COLO668 (cell line): ENCODE measurements around the gene SPDYE2B.
"Not testable (repeated sequence)": the region's sequence is repeated elsewhere in the genome, so short reads cannot be mapped to it uniquely, and the experiment has no call there.

Source experiments
- DNase-seq: peaks from one replicate; lab custom pipeline; 2025; ENCODE audit not compliant: unreplicated experiment; lab: John Stamatoyannopoulos, UW

SPDYE2B gene

GRCh38 chr7:102638848-102639247, 11.3 kb upstream of the SPDYE2B start:
- DNase-seq: not testable (repeated sequence)

DNA sequence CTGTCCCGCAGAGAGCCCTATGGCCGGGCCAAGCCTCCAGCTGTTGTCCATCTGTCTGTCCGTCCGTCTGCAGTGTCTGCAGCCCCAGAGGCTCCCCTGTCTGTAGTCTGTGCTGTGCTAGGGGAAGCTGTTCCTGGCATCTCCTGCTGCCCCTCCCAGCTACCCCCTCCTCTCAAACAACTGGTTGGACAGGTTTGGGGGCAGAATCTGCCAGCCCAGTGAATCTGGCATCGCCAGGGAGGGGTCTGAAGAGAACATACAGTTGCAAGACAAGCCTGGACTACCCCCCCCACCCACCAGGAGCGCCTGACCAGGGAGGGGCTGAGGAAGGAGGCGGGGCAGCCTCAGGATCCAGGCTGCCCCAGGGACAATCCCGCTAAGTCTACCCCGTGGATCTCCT, 7.4 kb upstream of the SPDYE2B start, which contains the start of gene UPK3BL1:
TSS of gene UPK3BL1 (minus strand) at position 101 of the 400 bp plus-strand sequence. CDS start at position 51, 50 bp downstream.
- DNase-seq: not testable (repeated sequence)

DNA sequence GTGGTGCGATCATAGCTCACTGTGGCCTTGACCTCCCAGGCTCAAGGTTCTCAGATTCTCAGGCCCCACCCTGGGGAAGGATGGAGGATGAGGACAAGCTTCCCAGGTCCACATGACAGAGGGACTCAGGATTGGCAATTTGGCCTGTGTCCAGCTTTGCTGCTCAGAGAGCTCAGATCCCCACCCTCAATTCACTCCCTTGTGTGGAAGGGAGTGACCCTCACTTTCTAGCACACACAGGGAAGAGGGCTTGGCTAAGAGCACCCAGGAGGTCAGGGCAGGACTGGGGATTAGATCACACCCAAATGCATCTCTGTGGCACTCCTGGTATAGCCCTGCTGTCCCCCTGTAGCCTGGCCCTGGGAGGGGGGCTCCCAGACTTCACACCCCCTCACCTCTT, 6.7 kb upstream of the SPDYE2B start:
- not testable (repeated sequence) for DNase-seq

GRCh38 chr7:102647813-102648212, 2.3 kb upstream of the SPDYE2B start:
- DNase-seq: not testable (repeated sequence)

DNA sequence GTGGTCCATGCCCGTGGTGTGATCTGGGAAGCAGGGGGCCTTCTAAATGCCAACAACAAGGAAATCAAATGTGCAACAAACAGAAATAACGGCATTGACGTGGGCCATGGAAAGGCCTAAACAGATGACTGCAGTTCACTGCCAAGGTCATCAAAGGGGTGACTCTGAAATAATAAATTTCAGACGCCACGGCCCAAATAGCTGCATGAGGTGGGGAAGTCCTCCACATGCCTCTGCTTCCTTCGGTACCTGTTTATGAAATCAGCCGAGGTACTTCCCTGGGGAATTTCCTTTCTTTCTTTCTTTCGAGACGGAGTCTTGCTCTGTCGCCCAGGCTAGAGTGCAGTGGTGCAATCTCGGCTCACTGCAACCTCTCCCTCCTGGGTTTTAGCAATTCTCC, 14.6 kb downstream of the SPDYE2B start:
- not testable (repeated sequence) for DNase-seq

DNA sequence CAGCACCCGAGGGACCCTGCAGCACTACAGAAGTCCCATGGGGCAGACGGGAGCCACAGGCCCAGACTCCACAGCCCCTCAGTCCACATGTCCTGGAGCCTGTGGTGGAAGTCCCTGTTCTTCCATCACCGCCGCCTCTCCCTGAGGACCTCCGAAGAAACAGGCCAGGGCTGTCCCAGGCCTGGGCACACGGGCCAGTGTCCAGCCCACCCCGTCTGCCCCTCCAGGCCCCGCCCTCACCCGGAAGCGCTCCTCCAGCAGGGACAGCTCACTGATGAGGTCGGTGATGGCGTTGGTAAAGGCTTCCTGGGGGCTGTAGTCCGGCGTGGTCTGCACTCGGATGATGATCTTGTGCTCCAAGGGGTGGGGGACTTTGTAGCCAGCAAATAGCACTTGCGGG, 16.7 kb downstream of the SPDYE2B start:
- DNase-seq: not testable (repeated sequence)

DNA sequence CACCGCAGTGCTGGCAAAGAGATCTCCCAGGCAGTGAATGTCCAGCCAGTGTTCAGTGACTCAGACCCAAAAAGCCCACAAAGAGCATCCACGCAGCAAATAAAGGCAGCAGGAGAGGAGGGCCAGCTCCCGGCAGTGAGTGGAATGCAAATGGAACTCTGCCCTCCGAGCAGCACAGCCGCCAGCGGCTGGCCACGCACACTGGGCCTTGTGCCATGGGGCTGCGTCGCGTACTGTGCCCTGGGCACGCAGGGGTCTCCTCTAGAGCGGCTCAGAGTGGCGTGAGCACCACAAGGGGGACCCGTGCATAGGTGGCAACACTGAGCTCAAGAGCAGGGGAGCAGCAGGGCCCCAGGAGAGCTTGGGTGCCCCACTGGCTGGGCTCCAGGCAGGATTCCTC, 17.4 kb downstream of the SPDYE2B start:
- not testable (repeated sequence) for DNase-seq

GRCh38 chr7:102671166-102671955, 21.2 kb downstream of the SPDYE2B start, which contains the start of gene POLR2J2:
Gene POLR2J2 (minus strand): TSS chr7:102671663. CDS start chr7:102671601, 62 bp downstream.
- not testable (repeated sequence) for DNase-seq

GRCh38 chr7:102671956-102672307, 21.8 kb downstream of the SPDYE2B start:
- not testable (repeated sequence) for DNase-seq

DNA sequence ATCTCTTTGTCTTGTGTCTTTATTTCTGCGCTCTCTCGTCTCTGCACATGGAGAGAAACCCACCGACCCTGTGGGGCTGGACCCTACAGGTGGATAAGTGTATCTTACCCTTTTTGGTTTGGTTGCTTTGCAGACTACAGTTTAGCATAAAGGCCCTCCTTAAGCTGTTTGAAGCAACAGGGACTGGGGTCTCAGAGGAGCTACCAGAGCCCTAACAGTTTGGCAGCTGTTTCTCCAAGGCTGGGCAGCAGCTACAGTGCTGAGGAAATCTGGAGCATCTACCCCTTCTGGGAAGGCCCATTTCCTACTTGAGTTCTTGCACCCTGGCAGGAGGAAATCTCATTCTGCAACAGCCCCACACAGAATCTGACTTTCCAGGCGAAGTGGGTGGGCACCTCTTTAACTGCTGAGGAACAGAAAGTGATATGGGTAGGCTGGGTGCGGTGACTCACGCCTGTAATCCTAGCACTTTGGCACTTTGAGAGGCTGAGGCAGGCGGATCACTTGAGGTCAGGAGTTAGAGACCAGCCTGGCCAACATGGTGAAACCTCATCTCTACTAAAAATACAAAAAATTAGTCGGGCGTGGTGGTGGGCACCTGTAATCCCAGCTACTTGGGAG, 23.4 kb downstream of the SPDYE2B start:
- DNase-seq: not testable (repeated sequence)

DNA sequence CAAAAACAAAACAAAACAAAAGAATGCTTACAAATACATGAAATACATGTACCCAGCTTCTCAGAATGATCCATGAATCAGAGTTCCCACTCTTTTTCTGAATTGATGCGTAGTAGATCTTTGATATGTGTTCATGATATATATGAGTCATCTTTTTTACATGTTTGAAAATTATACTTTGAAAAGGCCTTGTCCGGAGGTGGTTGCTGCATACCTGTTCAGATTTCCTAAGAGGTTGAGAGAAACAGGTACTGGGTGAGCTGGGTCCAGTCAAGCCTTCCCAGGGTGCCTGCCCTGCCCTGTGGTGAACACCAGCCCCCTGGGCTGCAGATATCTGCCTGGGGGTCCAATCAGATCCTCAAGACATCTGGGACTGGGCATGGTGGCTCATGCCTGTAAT, 25.4 kb downstream of the SPDYE2B start:
- not testable (repeated sequence) for DNase-seq

GRCh38 chr7:102680780-102681179, 30.7 kb downstream of the SPDYE2B start:
- not testable (repeated sequence) for DNase-seq

DNA sequence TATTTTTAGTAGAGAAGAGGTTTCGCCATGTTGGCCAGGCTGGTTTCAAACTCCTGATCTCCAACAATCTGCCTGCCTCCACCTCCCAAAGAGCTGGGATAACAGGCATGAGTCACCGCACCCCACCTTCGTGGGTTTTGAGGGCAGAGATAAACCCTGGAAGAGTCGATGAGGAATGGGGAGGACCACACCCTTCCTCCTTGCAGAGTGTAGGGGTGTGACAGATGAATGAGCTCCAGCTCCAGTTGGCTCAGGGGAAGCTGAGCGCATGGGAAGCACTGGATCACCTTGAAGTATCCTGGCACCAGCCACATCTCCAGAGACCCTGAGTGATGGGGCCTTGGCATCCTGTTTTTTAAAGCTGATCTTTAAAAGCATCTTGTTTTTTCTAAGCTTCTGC, 32.4 kb downstream of the SPDYE2B start:
- DNase-seq: not testable (repeated sequence)

GRCh38 chr7:102688299-102689036, 38.3 kb downstream of the SPDYE2B start:
- not testable (repeated sequence) for DNase-seq

DNA sequence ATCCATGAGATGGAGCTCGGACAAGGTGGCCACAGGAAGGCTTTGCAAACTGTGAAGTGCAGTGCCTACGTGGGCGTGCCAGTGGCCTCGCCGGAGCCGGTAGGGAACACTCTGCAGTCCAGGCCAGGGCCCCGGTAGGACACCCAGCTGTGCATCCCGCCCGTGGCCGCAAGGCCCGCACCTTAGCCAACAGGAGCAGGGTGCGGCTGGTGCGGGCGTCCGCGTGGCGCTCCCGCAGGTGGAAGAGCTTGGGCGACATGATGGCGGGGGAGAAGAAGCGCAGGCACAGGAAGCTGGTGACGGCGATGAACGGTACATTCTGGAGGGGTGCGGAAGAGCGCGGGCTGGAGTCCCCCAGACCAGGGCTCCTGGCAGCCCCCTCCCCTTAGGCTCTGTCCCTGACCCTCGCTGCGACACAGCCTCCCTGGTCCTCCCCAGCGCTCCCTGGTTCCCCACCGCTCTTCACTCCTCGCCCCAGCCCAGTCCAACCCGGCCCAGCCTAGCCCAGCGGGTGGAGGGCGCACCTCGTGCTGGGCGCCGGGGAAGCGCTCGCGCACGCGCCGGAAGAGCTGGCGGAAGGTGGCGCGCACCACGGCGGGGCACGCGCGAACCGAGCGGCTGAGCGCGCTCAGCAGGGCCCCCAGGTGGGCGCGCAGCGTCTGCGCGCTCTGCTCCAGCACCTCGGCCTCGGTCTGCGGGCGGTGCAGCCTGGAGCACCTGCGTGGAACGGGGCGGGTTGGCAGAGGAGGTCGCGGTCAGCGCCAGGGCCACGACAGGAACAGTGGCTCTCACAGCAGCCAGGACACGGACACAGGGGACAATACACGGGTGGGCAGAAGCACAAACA, 39.5 kb downstream of the SPDYE2B start:
- not testable (repeated sequence) for DNase-seq

DNA sequence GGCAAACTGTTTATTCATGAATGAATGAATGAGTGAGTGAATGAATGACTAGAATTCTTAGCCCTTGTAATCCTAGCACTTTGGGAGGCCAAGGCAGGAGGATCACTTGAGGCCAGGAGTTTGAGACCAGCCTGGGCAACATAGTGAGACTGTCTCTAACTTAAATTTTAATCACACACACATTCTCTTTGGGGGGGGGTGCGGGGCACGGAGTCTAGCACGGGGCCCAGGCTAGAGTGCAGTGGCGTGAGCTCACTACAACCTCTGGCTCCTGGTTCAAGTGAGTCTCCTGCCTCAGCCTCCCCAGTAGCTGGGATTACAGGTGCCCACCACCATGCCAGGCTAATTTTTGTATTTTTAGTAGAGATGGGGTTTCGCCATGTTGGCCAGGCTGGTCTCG, 40.5 kb downstream of the SPDYE2B start:
- not testable (repeated sequence) for DNase-seq

GRCh38 chr7:102694008-102694407, 43.9 kb downstream of the SPDYE2B start:
- DNase-seq: not testable (repeated sequence)

DNA sequence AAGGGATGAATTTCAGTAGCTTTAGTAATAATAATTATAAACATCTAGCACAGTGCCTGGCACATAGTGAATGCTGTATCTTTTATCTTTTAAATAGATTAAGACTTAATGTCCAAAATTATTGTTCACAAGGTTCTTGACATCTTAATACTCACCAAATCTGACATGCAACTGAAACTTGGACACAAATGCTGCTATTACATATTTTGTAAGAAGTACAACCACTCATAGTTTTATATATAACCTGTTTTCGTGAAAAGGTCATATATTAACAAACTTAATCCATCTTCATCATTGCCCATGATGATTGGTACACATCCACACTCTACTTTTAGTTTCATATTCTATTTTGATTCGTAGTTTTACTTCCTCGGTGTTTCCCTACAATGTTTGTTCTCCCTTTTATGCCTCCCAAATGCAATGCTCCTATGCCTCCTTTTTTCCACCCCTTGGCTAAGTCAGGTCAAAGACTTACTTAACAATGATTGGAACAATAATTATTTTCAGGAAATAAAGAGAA, 45.0 kb downstream of the SPDYE2B start:
- not testable (repeated sequence) for DNase-seq

DNA sequence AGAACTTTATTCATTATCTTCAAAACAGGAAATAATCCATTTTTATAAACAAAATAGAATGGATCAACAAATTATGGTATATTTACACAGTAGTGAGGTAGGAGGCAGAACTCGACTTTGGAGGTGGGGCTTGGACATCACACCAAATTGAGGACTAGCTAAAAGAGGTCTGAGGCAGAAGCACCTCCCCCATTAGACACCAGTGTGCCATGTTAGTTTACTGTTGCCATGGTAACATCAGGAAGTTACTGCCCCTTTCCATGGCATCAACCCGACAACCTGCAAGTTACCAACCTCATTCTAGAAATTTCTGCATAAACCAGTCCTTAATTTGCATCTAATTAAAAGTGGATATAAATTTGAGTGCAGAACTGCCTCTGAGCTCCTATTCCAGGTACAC, 45.9 kb downstream of the SPDYE2B start:
- not testable (repeated sequence) for DNase-seq
